Measurements from ENCODE around the gene SLC9A7.
"Not testable (repeated sequence)": the region's sequence is repeated elsewhere in the genome, so short reads cannot be mapped to it uniquely, and the experiment has no call there.

The SLC9A7 gene

GRCh38 chrX:46758956-46759644 is at the start of gene SLC9A7:
Gene SLC9A7, minus strand, starts transcription at chrX:46759118. Its CDS starts 89 bp downstream, at chrX:46759029.
- peak; percentile 50 for DNase-seq (ENCODE audit: low spot score)

GRCh38 chrX:46805270-46805669 is 46.4 kb upstream of the SLC9A7 start:
- DNase-seq (ENCODE audit: low spot score), result no peak

GRCh38 chrX:46803140-46803539 is 44.2 kb upstream of the SLC9A7 start:
- DNase-seq (ENCODE audit: low spot score), result no peak

- DNase-seq (ENCODE audit: low spot score), result peak; percentile 59
These were observed 37.8 kb upstream of the SLC9A7 start for GRCh38 chrX:46796574-46797191.

GRCh38 chrX:46793386-46794143 is 34.6 kb upstream of the SLC9A7 start:
- DNase-seq (ENCODE audit: low spot score), result no peak

GRCh38 chrX:46792810-46793188 is 33.9 kb upstream of the SLC9A7 start:
- DNase-seq (ENCODE audit: low spot score), result no peak

DNA sequence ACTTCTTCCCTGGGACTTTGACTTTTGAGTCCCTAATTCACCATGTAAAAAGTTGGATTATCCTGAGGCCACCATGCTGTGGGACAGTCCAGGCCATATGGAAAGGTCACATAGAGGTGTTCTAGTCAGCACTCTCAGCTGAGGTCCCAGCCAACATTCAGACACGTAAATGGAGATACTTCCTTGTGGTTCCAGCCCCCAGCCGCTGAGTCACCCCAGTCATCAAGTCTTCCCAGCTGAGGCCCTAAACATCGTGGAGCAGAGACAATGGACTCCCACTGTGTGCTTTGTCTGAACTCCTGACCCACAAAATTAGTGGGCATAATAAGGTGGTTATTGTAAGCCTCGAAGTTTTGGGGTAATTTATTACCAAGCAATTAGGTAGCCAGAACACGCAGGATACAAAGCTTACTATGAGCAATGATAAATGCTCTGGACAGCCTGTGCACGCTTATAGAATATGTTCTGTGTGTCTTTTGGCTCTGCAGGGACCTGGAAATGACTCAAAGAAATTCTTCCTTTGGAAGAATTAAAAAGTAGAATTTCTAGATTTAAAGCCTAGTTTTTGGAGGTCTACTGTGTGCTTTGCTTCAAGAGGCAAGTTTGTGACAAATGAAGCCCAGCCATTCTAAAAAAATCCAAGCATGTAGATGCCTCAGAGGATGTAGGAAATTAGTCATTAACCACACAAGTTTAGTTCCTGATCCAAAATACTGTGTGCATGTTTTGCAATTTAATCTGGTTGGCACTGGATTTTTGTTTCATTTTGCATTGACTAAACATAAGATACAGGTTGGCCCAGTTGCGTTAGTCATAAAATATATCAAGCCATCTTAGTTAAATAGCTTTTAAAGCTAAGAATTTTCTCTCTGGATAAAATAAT is 33.2 kb upstream of the SLC9A7 start:
- DNase-seq (ENCODE audit: low spot score), result peak; percentile 82

DNA sequence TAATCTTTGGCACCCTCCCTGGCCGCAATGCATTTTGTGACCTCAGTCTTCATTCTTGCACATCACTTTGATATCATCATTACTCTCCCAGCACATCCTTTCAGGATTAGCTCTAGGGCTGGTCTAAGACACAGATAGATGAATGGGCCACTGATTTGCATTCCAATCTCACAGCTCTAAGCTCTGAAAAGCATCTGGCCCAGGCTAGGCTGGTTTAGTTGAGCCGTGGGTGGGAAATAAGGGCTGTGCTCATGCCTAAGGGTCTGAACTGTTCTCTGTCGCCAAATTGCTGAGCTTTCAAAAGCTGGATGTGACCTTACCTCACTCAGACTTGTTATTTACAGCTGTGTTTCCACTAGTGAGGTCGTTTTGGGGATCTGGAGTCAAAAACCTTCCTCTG is 30.0 kb upstream of the SLC9A7 start:
- DNase-seq (ENCODE audit: low spot score), result peak; percentile 13

DNA sequence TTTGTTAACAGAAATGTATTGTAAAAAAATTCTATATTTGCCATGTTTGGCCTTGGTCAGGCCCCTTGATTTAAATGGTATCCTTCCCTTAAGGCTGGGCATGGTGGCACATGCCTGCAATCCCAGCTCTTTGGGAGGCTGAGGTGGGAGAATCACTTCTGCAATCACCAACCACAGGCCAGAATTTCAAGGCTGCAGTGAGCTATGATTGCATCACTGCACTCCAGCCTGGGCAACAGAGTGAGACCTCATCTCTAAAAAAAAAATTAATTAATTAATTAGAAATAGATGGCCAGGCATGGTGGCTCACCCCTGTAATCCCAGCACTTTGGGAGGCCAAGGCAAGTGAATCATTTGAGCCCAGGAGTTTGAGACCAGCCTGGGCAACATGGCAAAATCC is 25.5 kb upstream of the SLC9A7 start:
- not testable (repeated sequence) for DNase-seq (ENCODE audit: low spot score)

DNA sequence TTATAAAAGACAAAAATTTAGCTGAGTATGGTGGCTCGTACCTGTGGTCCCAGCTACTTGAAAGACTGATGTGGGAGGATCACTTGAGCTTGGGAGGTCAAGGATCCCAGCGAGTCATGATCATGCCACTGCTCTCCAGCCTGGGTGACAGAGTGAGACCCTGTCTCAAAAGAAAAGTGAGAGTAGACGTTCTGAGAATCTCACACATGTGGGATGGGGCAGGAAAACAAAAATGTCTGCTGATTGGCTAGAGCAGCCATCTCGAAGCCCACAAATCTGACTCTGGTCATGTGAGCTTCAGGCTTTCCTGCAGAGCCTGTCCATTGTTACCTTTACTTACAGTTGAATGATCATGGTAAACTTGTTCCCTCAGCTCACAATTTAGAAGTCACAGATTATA is 23.1 kb upstream of the SLC9A7 start:
- no peak for DNase-seq (ENCODE audit: low spot score)

- DNase-seq (ENCODE audit: low spot score), result no peak
These were observed 19.3 kb upstream of the SLC9A7 start for GRCh38 chrX:46777971-46778810.

DNA sequence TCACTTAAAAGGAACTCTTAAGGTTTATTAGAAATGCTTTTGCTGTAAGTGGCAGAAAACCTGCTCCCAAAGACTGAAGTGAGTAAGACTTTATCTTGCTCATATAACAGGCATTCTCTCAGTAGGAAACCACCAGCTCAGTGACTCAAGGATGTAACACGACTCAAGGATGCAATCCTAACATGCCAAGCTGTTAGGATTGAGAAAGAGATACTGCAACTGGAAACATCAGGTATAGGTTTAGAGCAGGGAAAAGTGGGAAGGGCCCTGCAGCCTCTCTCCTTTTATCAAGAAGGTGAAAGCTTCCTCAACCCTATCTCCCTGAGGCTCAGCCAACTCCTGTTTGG is 11.9 kb upstream of the SLC9A7 start:
- no peak for DNase-seq (ENCODE audit: low spot score)

DNA sequence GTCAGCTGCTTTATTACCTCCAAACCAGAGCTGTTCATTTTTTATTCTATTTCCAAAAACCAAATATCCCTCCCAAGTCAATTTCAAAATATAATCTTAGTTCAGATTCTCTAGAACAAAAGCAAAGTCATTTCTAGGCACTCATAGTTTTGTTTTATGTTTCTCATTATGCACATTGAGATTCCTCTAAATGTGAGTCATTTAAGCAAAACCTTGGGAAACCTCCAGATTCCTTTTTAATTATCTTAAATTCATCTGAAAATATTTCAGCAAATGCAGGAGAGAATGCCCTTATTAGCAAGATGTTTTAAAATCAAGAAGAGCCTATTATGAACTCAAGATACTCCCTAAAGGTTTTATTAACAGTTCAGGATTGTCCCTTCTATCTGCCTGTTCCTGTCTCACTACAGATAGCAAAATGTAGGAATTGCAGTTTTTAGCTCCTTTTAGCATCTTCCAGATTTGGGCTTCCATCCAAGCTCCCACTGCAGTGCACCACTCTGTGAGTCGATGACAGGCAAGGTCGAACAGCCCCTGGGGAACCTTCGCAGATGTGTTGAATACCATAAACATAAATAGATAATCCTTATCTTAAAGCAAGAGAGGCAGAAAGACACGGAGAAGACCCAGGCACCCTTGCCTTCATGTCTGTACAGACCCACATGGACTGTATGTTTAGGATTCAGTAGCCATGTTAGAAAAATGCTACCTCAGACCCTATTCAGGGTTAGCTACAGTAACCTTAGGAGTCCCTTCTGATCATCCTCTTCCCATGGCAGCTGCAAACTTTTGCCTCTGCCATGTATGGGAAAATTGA is 11.3 kb upstream of the SLC9A7 start:
- no peak for DNase-seq (ENCODE audit: low spot score)

DNA sequence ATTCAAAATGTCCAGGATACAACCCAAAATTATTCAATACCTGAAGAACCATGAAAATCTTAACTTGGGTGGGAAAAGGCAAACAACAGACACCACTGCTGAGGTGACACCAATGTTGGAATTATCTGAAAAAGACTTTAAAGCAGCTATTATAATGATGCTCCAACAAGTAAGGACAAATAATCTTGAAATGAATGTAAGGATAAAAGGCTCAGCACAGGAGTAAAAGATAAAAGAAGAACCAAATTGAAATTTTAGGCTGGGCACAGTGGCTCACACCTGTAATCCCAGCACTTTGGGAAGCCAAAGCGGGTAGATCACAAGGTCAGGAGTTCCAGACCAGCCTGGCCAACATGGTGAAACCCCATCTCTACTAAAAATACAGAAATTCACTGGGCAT is 4.0 kb upstream of the SLC9A7 start:
- DNase-seq (ENCODE audit: low spot score), result no peak

DNA sequence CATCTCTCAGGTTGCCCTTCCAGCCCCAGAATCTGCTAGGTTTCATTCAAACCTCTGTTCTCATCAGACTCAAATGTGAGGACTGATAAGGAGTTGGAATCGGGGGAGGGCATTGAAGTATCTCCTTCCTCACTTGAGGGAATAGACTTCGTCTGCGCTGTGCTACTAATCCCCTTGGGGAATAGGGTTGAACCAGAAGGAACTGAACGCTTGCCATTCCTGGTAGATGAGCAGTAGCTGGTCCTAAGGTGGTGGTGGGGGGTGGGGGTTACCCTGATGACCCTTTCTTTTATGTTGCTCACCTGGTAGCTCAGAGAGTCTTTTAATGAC is 692 bp upstream of the SLC9A7 start:
- no peak for DNase-seq (ENCODE audit: low spot score)

- no peak for DNase-seq (ENCODE audit: low spot score)
These were observed 559 bp downstream of the SLC9A7 start for GRCh38 chrX:46758163-46758955.

GRCh38 chrX:46757593-46757992 is 1.3 kb downstream of the SLC9A7 start:
- DNase-seq (ENCODE audit: low spot score), result no peak

- DNase-seq (ENCODE audit: low spot score), result no peak
These were observed 1.9 kb downstream of the SLC9A7 start for GRCh38 chrX:46757052-46757451.

DNA sequence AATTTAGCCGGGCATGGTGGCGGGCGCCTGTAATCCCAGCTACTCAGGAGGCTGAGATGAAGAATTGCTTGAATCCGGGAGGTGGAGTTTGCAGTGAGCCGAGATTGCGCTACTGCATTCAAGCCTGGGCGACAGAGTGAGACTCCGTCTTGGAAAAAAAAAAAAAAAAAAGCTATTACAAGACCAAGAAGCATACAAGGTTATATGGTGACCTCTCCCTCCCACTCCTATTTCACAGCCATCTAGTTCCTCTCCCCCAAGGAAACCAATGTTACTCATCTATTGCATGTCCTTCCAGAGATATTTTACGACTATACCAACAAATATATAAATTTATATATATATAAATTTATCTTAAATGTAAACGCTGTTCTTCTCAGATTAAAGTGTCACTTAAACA is 3.2 kb downstream of the SLC9A7 start:
- no peak for DNase-seq (ENCODE audit: low spot score)

GRCh38 chrX:46754586-46755061 is 4.3 kb downstream of the SLC9A7 start:
- DNase-seq (ENCODE audit: low spot score), result no peak
